Right lobe of liver (tissue), 6 donors: ENCODE results near the gene SELENOI. TPM values are rescaled to one million over a fixed set of nuclear protein-coding genes. Genes with fewer than 3 reads are reported as not detected.

ENCODE experiments used
- ATAC-seq, 4 donors: fragments of 200-7000 bp; cut with Tn5 transposase; one replicate each; pipeline ENCODE4 v1.9.1; 2020; ENCODE audit warnings: mild to moderate bottlenecking in 4 of 4, moderate library complexity in 4 of 4
- DNase-seq, 3 donors: peaks; one replicate each; pipeline ENCODE4 v3.0.0-alpha.2; 2020
- H3K27ac ChIP-seq, 3 donors: fragments of 200-600 bp; one replicate each; pipeline ENCODE4 v1.8.0; 2022
- H3K27me3 ChIP-seq, 2 donors: fragments of 200-600 bp; one replicate each; pipeline ENCODE4 v1.8.0; 2022
- H3K36me3 ChIP-seq, 4 donors: fragments of 200-600 bp; sonication (generic) in 1 of 4; one replicate each; pipeline versions ENCODE4 v1.5.1 to v1.8.0; 2017 to 2022; ENCODE audit warnings: control low read depth in 1 of 4
- H3K4me1 ChIP-seq, 4 donors: fragments of 200-600 bp; sonication (generic) in 1 of 4; one replicate each; pipeline versions ENCODE4 v1.5.1 to v1.8.0; 2017 to 2022; ENCODE audit warnings: control low read depth in 1 of 4
- H3K4me3 ChIP-seq, 3 donors: fragments of 200-600 bp; one replicate each; pipeline ENCODE4 v1.8.0; 2022
- H3K9me3 ChIP-seq, 4 donors: fragments of 200-600 bp; sonication (generic) in 1 of 4; one replicate each; pipeline versions ENCODE4 v1.5.1 to v1.8.0; 2017 to 2022; ENCODE audit warnings: control low read depth in 1 of 4
- CTCF ChIP-seq, 4 donors: fragments of 200-600 bp in 3 of 4; fragments of 450-650 bp in 1 of 4; IDR thresholded peaks; one replicate each; pipeline versions ENCODE4 v1.5.1 to v1.8.0; 2016 to 2022; ENCODE audit warnings: antibody characterized with exemption in 4 of 4, mild to moderate bottlenecking in 2 of 4
- POLR2A ChIP-seq: fragments of 450-650 bp; IDR thresholded peaks from one replicate; pipeline ENCODE4 v1.6.1; 2017; ENCODE audit warnings: antibody characterized with exemption, mild to moderate bottlenecking
- WGBS: methylation state at CpG from one replicate; pipeline ENCODE4 v1.1.6; 2018; ENCODE audit warnings: low coverage, low lambda C conversion rate; ENCODE audit not compliant: insufficient coverage; ENCODE audit errors: missing lambda C conversion rate; 5-methylcytosine and 5-hydroxymethylcytosine counted together
- intact Hi-C, 2 donors: fragments of 100-400 bp; cut with DNase I; formaldehyde crosslinking; loops; one replicate each; pipeline versions ENCODE4 v1.11.2 to v1.14.1; 2022
- total RNA-seq, 6 experiments: library from RNA; depleted of rRNA in 2 of 6; stranded (reverse); fragments of >200 nt in 2 of 6; fragmentation: NEBNext Ultra II Directional in 3 of 6; extraction: Animal tissue kit (Norgen Biotek cat#: 25700) in 3 of 6; gene quantifications; one replicate each; pipeline versions ENCODE4 v1.1.0 to v1.2.4, GENCODE V29; 2016 to 2023
- donor health status: DM: no; HTN: yes; CAD: no.
- donor health status: DM: no; HTN: no; CAD: no.
- donor health status: DM: no; HTN: no; CAD: no.
- donor health status: DM: no; HTN: yes; CAD: no.
- donor health status: DM: no; HTN: yes; CAD: no.

Gene SELENOI
- total RNA-seq, 6 experiments from 2014 or later, result 24.1 to 39.1 (median 33.7) TPM

GRCh38 chr2:26438926-26439325, 93.0 kb downstream of the SELENOI start:
- H3K4me1 ChIP-seq, result no peaks in the 10 kb centered on the region
- H3K36me3 ChIP-seq, result no peaks in the 10 kb centered on the region
- WGBS, result 64% methylated on average over 5 of the region's 5 CpGs
- no peak overlapping the region for H3K27ac ChIP-seq
- H3K27me3 ChIP-seq, result no peaks in the 10 kb centered on the region
- intact Hi-C loops, result no loop called here
- H3K9me3 ChIP-seq, result no peaks in the 10 kb centered on the region
- ATAC-seq (no peak), DNase-seq (peak in 1 of 3 donors; percentile 27)
- no peak overlapping the region for H3K4me3 ChIP-seq
- TF ChIP-seq CTCF (IDR thresholded peaks at IDR 0.05), result no peak
- TF ChIP-seq POLR2A, result no peak

DNA sequence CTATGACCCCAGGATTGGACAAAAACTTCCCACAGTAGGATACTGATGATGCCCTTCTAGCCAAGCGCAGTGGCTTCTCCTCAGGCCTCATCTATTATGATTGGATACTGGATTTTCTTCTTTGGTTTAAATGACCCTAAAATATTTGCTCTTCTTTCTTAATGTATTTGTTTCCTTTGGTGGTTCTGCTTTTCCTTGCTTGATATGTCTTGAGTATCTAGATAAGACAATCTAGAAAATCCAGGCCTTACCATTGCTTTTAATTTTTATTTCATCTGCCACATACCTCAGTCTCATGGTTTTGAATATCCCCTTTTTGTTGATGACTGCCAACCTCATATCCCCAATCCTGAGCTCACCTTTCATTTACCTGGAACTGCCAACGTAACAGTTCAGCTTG, 96.4 kb downstream of the SELENOI start:
- Histone ChIP-seq H3K36me3 (no peaks in the 10 kb centered on the region), H3K9me3 (no peaks in the 10 kb centered on the region), H3K4me1 (no peaks in the 10 kb centered on the region), H3K4me3 (no peak overlapping the region), H3K27me3 (no peaks in the 10 kb centered on the region), H3K27ac (no peak overlapping the region)
- DNase-seq, result no peak
- intact Hi-C loops, result no loop called here
- no peak for TF ChIP-seq CTCF (IDR thresholded peaks at IDR 0.05)
- TF ChIP-seq POLR2A, result no peak
- WGBS, result 89% methylated on average over 2 of the region's 2 CpGs
- ATAC-seq, result no peak

DNA sequence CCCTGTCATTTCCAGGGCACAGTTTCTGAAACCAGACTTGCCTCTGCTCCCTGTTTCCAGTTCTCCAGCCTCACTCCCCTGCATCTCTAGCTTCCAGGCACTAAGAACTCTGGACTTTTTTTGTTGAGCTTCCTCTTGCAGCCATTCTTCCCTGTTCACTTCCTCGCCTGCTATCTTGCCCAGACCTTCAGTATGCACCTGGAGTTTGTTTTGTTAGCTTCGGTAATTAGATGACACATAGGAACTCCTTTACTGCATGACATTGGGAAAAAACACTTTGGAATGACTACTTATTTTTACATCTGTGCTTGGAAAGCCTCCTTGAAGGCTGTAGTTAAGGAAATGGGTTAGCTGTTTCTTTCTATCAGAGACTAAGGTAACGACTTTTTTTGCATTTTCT, 96.8 kb downstream of the SELENOI start:
- no peaks in the 10 kb centered on the region for H3K36me3 ChIP-seq
- intact Hi-C loops, result no loop called here
- 65% methylated on average over 3 of the region's 3 CpGs for WGBS
- no peak for TF ChIP-seq CTCF (IDR thresholded peaks at IDR 0.05)
- no peak for TF ChIP-seq POLR2A
- ATAC-seq, result no peak
- H3K27me3 ChIP-seq, result no peaks in the 10 kb centered on the region
- no peak for DNase-seq
- no peaks in the 10 kb centered on the region for H3K4me1 ChIP-seq
- H3K4me3 ChIP-seq, result no peak overlapping the region
- no peak overlapping the region for H3K27ac ChIP-seq
- H3K9me3 ChIP-seq, result no peaks in the 10 kb centered on the region

GRCh38 chr2:26444236-26444635, 98.3 kb downstream of the SELENOI start:
- TF ChIP-seq POLR2A, result no peak
- TF ChIP-seq CTCF (IDR thresholded peaks at IDR 0.05), result no peak
- Histone ChIP-seq H3K9me3 (no peaks in the 10 kb centered on the region), H3K36me3 (no peaks in the 10 kb centered on the region), H3K27ac (no peak overlapping the region), H3K4me3 (no peak overlapping the region), H3K27me3 (no peaks in the 10 kb centered on the region), H3K4me1 (no peaks in the 10 kb centered on the region)
- intact Hi-C loops, result no loop called here
- DNase-seq, result peak in 1 of 3 donors; percentile 26
- WGBS, result 52% methylated on average over 2 of the region's 7 CpGs
- no peak for ATAC-seq

Other genes starting within 250 kb of the SELENOI start
- gene GAREM2, start 173.1 kb upstream of the SELENOI start, total RNA-seq, result under 1 TPM in 5 of 6 experiments, not detected in 1; 0.11 to 0.34 (median 0.20) TPM
- gene HADHA, start 101.5 kb upstream of the SELENOI start, total RNA-seq, result 100 to 1,000 TPM; 115 to 246 (median 160) TPM
- 100 to 1,000 TPM; 129 to 295 (median 219) TPM for gene HADHB, start 101.2 kb upstream of the SELENOI start, total RNA-seq
- gene ADGRF3, start 646 bp downstream of the SELENOI start, total RNA-seq, result under 1 TPM in 3 of 6 experiments, not detected in 3; 0.07 to 0.51 (median 0.15) TPM
- gene DRC1, start 55.8 kb downstream of the SELENOI start, total RNA-seq, result under 1 TPM in 2 of 6 experiments, not detected in 4; 0.31 TPM
- under 1 TPM in 2 of 6 experiments, not detected in 4; 0.06 to 0.12 TPM for gene OTOF, start 132.0 kb downstream of the SELENOI start, total RNA-seq